Activated naive CD8-positive, alpha-beta T cell treated with anti-CD3 and anti-CD28 coated beads, Interleukin-2, amount 50 U/mL, for 24 hours (primary cell): Measurements from ENCODE around the gene CELA3B.
"Not testable (repeated sequence)": the region's sequence is repeated elsewhere in the genome, so short reads cannot be mapped to it uniquely, and the experiment has no call there.

ENCODE experiments used
- ATAC-seq: fragments of 150-1000 bp; cut with Tn5 transposase; one replicate; pipeline ENCODE4 v1.10.0; 2021
- DNase-seq: peaks from one replicate; pipeline ENCODE4 v3.0.0; 2021
- H3K27ac Mint-ChIP-seq: one replicate; pipeline ENCODE4 v1.8.0; 2021; ENCODE audit warnings: mild to moderate bottlenecking, mixed read lengths
- H3K27me3 Mint-ChIP-seq: one replicate; pipeline ENCODE4 v1.8.0; 2021; ENCODE audit warnings: mixed read lengths
- H3K36me3 Mint-ChIP-seq: one replicate; pipeline ENCODE4 v1.8.0; 2021; ENCODE audit warnings: low read depth, mixed read lengths
- H3K4me1 Mint-ChIP-seq: one replicate; pipeline ENCODE4 v1.8.0; 2021; ENCODE audit warnings: mixed read lengths
- H3K4me3 Mint-ChIP-seq: one replicate; pipeline ENCODE4 v1.8.0; 2021; ENCODE audit warnings: mild to moderate bottlenecking, moderate library complexity, mixed read lengths
- H3K9me3 Mint-ChIP-seq: one replicate; pipeline ENCODE4 v1.8.0; 2021; ENCODE audit warnings: mixed read lengths

Gene CELA3B, protein sequence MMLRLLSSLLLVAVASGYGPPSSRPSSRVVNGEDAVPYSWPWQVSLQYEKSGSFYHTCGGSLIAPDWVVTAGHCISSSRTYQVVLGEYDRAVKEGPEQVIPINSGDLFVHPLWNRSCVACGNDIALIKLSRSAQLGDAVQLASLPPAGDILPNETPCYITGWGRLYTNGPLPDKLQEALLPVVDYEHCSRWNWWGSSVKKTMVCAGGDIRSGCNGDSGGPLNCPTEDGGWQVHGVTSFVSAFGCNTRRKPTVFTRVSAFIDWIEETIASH

DNA sequence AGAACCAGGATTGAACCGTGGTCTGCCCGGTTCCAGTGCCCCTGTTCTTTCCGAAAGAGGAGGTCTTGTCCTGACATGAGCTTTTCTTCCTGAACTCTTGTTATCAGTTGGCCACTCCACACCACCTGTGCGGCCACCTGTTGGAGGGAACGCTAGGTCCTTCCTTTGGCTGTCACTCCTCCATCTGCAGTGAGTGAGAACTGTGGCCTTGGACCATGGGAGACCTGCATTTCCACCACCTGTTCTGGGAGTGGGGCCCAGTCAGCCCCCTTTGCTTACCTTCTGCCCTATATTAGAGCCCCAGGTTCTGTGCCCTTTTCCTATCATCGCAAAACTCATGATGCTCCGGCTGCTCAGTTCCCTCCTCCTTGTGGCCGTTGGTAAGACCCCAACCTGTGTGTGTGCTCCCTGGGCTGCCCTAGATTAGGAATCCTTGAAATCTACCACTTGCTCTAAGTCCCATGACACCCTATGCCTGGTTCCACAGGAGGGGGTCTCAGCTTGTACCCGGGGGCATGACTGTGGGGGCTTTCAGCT is at the start of gene CELA3B:
Gene CELA3B, plus strand, starts transcription at position 320 of the 537 bp plus-strand sequence. Its CDS starts 18 bp downstream, at position 338.
- not testable (repeated sequence) for H3K4me3 Mint-ChIP-seq, H3K36me3 Mint-ChIP-seq, H3K27ac Mint-ChIP-seq, H3K9me3 Mint-ChIP-seq, H3K4me1 Mint-ChIP-seq, H3K27me3 Mint-ChIP-seq, ATAC-seq, DNase-seq

DNA sequence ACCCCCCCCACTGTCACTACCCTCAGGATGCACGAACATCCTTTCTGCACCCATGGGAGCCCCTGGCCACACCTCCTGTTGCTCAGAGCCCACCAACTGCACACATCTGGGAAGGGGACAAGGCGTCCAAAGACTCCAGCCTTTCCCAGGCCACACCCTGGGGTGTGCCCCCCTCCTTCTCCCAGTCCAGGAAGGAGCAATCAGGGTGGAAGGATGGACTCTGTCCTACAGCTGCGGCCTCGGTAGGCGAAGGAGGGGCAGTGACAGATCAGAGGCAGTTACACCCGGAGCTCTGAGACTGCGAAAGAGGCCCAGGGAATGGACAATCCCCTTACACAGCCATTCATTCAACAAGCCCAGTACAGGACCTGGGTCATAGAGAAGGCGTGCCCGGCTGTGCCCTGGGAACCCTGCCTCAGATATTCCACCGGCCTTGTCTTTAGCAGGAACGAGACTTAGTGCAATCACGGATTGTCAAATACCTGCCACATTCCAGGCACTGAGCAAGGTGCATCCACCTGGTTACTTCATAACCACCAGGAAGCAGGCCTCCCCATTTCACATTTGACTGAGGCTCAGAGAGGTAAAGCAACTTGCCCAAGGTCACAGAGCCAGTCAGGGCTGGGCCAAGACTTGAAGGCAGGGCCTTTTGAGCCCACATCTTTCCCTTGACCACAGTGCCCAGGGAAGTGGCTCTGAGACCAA is 49.1 kb upstream of the CELA3B start:
- no peaks in the 10 kb centered on the region for H3K4me1 Mint-ChIP-seq
- no peaks in the 10 kb centered on the region for H3K36me3 Mint-ChIP-seq
- no peak for DNase-seq
- no peak overlapping the region for H3K27ac Mint-ChIP-seq
- H3K4me3 Mint-ChIP-seq: no peak overlapping the region
- ATAC-seq: no peak
- no peaks in the 10 kb centered on the region for H3K9me3 Mint-ChIP-seq
- H3K27me3 Mint-ChIP-seq: no peaks in the 10 kb centered on the region

DNA sequence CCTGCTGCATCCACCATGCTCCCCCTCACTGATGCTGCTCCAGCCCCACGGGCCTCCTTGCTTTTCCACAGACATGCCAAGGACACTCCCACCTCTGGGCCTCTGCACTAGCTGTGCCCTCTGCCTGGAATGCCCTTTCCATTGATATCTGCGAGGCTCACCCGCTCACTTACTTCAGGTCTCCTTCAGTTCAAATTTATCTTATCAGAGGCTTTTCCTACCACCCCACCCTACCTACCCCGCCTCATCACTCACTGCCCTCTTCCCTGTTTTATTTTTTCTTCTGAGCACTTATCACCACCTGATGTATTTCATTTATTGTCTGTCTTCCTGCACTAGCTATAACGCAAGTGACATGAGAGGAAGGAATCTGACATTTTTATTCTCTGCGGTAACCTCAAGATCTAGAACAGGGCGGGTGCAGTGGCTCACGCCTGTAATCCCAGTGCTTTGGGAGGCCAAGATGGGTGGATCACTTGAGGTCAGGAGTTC is 46.7 kb upstream of the CELA3B start:
- H3K9me3 Mint-ChIP-seq: no peaks in the 10 kb centered on the region
- H3K27me3 Mint-ChIP-seq: no peaks in the 10 kb centered on the region
- no peak overlapping the region for H3K27ac Mint-ChIP-seq
- DNase-seq (no peak), ATAC-seq (no peak)
- H3K4me1 Mint-ChIP-seq: peaks cover 5% of the 10 kb centered on the region
- H3K36me3 Mint-ChIP-seq: no peaks in the 10 kb centered on the region
- no peak overlapping the region for H3K4me3 Mint-ChIP-seq

DNA sequence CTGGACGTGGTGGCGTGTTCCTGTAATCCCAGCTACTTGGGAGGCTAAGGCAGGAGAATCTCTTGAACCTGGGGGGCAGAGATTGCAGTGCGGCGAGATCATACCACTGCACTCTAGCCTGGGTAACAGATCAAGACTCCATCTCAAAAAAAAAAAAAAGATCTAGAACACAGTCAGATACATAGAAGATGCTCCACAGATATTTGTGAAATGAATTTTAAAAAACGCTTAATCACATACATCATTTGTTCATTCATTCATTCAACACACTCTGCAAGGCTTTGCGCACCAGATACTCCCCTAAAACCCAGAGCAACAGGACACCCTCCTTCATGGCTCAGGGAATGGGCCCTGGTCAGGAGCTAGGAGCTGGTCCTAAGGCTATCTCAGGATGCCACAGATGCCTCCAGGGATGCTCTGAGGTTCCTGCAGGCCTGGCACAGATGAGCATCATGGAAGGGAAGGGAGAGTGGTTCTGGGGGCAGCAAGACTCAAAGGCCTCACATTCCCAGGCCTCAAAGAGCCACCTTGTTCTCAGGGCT is 46.1 kb upstream of the CELA3B start:
- no peak overlapping the region for H3K27ac Mint-ChIP-seq
- no peaks in the 10 kb centered on the region for H3K36me3 Mint-ChIP-seq
- no peak overlapping the region for H3K4me3 Mint-ChIP-seq
- DNase-seq (no peak), ATAC-seq (no peak)
- peaks cover 4% of the 10 kb centered on the region for H3K27me3 Mint-ChIP-seq
- peaks cover 8% of the 10 kb centered on the region for H3K4me1 Mint-ChIP-seq
- no peaks in the 10 kb centered on the region for H3K9me3 Mint-ChIP-seq

DNA sequence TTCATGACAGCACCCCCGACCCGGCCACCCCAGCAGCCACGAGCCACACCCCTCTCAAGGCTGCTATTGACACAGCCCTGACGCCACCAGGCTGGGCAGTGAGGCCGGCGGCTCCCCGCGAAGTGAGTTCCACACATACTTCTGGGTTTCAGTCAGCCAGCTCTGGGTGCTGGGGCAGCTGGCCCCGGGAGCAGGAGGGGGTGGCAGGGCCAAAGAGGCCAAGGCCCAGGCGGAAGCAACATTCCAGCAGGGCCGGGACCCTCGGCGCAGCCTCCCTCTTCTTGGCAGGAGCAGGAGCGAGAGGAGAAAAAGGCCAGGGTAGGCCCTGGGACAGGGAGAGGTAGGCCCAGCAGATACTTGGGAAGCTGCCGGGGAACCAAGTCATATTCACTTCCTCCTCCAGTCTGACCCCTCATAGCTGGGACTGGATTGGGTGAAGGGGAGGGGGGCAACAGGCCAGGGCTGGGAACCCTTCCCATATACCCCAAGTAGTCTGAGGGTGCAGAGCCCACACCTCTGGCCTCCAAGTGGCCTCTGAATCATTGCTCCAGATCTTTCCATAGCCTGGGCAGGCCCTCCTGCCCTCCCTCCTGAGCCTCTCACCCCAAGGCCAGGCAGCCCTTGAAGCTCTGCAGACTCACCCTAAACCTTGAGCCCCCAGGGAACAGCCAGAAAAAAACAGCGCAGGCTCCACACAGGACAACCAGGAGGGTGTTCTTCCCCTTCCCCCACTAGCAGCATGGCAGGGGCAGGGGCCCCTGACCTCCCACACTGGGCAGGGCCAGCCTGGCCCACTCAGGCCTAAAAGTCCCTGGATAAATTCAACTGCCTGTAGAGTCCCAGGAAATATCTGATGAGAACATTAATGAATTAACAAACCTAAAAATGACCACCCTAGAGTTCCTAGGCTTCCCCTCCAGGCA is 45.4 kb upstream of the CELA3B start:
- no peaks in the 10 kb centered on the region for H3K36me3 Mint-ChIP-seq
- no peak overlapping the region for H3K4me3 Mint-ChIP-seq
- H3K27ac Mint-ChIP-seq: no peak overlapping the region
- no peak for DNase-seq
- H3K4me1 Mint-ChIP-seq: peaks cover 11% of the 10 kb centered on the region
- ATAC-seq: no peak
- peaks cover 8% of the 10 kb centered on the region for H3K27me3 Mint-ChIP-seq
- no peaks in the 10 kb centered on the region for H3K9me3 Mint-ChIP-seq

DNA sequence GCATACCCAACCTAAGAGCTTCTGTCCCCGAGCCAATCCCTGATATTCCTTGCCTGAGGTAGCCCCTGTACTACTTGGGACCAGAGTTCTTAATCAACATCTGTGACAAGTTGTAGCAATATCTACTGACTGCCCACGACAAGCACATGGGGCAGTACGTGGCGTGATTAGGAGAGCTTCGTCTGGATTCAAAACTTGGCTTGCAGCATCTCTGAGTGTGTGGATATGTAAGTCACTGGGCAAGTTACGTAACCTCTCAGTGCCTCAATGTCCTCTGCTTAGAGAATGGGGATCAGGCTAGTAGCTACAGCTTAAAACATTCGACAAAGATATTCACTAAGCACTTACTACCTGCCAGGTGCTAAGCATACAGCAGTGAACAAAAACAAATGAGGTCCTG is 44.7 kb upstream of the CELA3B start:
- Mint-ChIP-seq H3K9me3 (no peaks in the 10 kb centered on the region), H3K4me1 (peaks cover 13% of the 10 kb centered on the region), H3K36me3 (no peaks in the 10 kb centered on the region), H3K27ac (no peak overlapping the region), H3K27me3 (peaks cover 9% of the 10 kb centered on the region), H3K4me3 (no peak overlapping the region)
- DNase-seq (no peak), ATAC-seq (no peak)

DNA sequence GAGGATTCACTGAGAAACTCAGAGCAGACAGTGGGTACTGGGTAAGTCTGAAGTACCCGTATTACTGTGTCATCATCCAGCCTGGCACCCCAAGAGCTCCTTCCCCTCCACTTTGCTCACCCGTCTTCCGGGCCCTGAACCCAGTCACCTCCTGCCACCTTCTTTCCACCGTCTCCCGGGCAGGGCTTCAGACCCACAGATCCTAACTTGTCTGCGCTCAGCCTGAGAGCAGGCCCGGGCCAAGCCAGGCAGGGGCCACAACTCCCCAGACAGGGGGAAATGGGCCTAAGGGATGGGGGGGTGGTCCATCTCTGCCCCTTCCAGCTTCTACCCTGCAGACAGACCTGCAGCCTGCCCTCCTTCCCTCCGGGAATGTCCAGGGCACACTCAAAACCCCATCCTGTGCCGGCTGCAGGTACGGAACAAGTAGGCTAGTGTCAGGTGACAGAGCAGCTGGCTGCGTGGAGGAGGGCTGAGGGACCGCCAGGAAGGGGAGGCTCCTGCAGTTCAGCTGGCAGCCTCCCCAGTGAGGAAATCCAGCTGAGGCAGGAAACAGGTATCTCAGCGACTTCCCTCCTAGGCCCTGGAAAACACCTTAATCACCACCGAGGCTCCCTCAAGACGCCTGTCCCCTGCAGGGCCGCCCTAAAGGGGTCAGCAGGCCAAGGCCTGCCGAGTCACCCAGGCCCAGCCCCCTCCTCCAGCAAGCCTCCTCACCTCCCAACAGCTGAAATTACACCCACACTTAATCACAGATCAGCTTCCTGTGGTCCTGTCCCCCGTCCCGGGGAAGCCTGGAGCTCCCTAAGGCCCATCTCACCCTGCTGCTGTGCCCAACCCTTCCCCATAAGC is 43.2 kb upstream of the CELA3B start:
- DNase-seq: no peak
- Mint-ChIP-seq H3K27me3 (peaks cover 15% of the 10 kb centered on the region), H3K27ac (no peak overlapping the region), H3K4me1 (peaks cover 22% of the 10 kb centered on the region), H3K9me3 (no peaks in the 10 kb centered on the region), H3K4me3 (no peak overlapping the region), H3K36me3 (no peaks in the 10 kb centered on the region)
- ATAC-seq: no peak

DNA sequence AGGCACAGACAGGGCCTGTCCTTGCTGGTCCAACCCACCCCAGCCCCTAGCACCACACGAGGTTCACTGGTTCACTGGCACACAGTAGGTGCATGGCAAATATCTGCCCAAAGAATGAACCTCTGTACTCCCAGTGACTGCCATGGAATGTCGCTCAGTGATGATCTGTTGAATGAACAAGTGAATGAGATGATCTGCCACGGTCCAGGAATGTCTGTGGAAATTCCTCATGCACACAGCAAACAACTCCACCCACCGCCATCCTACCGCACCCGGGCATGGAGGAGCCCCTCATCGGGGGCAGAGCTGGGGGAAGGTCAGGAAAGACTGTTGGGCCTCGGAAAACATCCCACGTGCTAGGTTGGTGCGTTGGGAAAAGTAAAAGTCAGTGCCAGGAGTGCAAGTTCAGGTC is 41.4 kb upstream of the CELA3B start:
- DNase-seq: no peak
- H3K4me3 Mint-ChIP-seq: peak overlapping the region; percentile 12
- H3K27ac Mint-ChIP-seq: no peak overlapping the region
- peaks cover 22% of the 10 kb centered on the region for H3K4me1 Mint-ChIP-seq
- no peaks in the 10 kb centered on the region for H3K36me3 Mint-ChIP-seq
- H3K27me3 Mint-ChIP-seq: peaks cover 15% of the 10 kb centered on the region
- ATAC-seq: no peak
- no peaks in the 10 kb centered on the region for H3K9me3 Mint-ChIP-seq

DNA sequence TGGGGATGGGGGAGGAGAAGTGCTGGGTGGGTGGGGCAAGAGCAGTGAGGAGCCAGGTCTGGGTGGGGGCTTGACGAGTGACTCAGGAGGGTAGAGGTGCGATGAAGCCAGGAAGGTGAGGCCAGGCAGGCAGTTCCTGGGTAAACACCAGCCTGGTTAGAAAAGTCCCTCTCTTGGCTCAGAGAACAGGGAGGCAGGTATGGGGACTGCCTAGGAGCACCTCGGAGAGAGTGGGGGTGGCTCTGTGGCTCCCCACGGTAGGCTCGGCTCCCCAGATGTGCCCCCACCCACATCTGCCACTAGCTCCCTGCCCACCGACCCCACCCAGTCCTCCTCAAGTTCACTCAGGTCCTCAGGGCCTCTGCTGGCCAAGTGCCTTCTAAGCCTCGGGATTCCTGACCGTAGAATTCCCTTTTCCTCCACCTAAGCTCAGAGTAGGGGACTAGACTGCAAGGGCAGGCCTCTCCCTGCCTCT is 40.9 kb upstream of the CELA3B start:
- H3K4me1 Mint-ChIP-seq: peaks cover 22% of the 10 kb centered on the region
- DNase-seq (no peak), ATAC-seq (no peak)
- H3K27ac Mint-ChIP-seq: no peak overlapping the region
- H3K27me3 Mint-ChIP-seq: peaks cover 15% of the 10 kb centered on the region
- H3K4me3 Mint-ChIP-seq: peak overlapping the region; percentile 65
- no peaks in the 10 kb centered on the region for H3K36me3 Mint-ChIP-seq
- H3K9me3 Mint-ChIP-seq: no peaks in the 10 kb centered on the region

DNA sequence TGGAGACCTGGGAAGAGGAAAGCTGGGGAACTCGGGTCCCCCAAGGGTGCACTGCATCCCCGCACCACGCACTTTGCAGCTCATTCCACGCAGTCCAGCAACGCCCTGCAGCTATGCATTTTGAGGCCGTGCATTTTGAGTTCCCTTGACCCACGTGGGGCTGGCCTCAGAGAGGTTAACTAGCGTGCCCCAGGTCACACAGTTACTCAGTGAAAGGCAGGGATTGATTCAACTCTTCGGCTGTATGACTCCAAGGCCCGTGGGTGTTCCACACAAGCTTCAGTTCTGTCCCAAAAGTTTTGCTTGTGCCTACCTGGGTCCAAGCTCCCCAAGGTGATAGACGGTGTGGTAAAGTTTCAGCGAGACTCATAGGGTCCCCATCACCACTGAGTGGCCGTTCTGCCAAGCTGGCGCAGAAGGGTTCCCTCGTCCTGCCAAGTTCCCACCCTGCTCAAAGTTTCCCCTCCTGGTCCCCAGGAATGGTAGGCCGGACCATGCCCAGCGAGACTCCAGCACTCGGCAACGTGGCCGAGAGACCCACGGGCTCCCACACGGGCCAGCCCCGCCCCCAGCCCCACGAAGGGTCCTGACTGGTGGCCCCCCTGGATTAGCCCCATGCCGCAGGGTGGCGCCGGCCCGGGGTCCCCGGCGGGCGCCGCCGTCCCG is 40.3 kb upstream of the CELA3B start:
- Mint-ChIP-seq H3K4me3 (peak overlapping the region; percentile 65), H3K27me3 (peaks cover 15% of the 10 kb centered on the region), H3K27ac (no peak overlapping the region), H3K4me1 (peaks cover 22% of the 10 kb centered on the region), H3K36me3 (no peaks in the 10 kb centered on the region), H3K9me3 (no peaks in the 10 kb centered on the region)
- ATAC-seq (peak; percentile 12), DNase-seq (no peak)

DNA sequence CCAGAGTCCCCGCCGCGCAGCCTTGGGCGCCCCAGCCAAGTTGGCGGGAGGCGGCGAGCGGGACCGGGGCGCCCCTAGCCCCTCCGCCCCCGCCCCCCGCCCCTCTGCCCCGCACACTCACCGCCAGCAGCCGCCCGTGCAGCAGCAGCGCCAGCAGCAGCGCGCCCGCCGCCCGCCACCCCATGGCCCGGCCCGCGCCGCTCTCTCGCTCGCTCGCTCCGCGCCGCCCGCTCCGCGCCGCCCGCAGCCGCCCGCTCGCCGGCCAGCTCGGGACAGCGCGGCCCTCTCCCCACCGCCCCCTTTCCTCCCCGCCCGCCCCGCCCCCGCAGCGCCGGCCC is 39.8 kb upstream of the CELA3B start, which contains the start of gene HSPG2:
Gene HSPG2, minus strand, starts transcription at position 277 of the 338 bp plus-strand sequence. Its CDS starts 93 bp downstream, at position 184.
- Mint-ChIP-seq H3K9me3 (no peaks in the 10 kb centered on the region), H3K27ac (peak within 1 kb of the TSS; percentile 80), H3K4me3 (peak within 1 kb of the TSS; percentile 79), H3K36me3 (no peaks in the 10 kb centered on the region), H3K4me1 (peaks cover 22% of the 10 kb centered on the region), H3K27me3 (peaks cover 15% of the 10 kb centered on the region)
- ATAC-seq: peak; percentile 29
- no peak for DNase-seq

DNA sequence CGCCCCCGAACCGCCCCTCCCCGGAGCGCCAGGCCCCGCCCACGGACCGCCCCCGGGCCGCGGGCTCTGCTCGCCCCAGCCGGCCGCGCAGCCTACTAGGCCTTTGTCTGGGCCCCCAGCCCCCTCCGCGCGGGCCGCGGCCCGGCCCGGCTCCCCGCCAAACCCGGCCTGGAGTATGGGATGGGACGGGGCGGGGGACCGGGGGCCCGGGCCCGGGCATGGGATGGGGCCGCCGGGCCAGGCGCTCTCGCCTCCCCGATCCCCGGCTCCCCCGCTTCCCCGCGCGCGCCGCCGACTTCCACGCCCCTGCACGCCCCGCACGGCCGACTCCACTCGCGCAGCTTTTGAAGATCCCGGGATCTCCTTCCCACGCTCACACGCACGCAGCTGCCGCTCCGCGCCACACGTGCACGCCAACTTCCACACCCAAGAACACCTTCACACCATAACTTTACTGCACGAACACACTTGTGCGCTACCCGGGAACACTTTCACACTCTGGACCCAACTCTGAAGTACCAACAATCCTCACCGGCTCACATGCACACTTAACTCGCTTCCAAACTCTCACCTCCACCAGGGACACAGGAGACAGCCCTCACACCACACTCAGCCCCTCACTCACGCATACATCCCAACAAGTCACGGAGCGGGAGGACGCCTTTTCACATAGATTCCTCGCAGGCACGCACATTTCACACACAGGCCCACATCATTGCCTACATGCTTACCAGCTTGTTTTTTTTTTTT is 39.3 kb upstream of the CELA3B start:
- Mint-ChIP-seq H3K27ac (peak overlapping the region; percentile 80), H3K4me1 (peaks cover 22% of the 10 kb centered on the region), H3K27me3 (peaks cover 15% of the 10 kb centered on the region), H3K4me3 (peak overlapping the region; percentile 79), H3K9me3 (no peaks in the 10 kb centered on the region), H3K36me3 (no peaks in the 10 kb centered on the region)
- ATAC-seq (peak; percentile 62), DNase-seq (peak; percentile 70)
